T-helper 1 cell (primary cell): ENCODE results near the gene TMEM114.

ENCODE experiments used
- DNase-seq, 5 donors: peaks; one replicate each; pipeline ENCODE4 v3.0.0-alpha.2; 2012 to 2020

Gene TMEM114

DNA sequence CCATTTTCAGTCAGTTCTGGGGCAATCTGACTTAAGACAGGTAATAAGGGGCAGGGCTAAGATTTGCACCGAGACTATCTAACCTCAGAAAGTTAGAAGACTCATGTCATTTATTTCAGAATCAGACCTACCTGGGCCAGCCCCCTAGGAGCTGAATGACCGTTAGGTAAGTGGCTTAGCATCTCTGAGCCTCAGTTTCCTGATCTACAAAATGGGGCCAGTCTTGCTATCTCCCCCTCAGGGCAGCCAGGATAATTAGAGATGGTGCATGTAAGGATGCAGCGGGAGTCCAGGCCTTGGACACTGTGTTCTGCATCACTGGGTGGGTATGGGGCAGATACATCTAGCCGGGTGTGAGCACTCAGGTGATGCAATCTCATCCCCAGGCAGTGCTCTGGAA lies 20.8 kb upstream of the TMEM114 start:
- DNase-seq, result no peak

DNA sequence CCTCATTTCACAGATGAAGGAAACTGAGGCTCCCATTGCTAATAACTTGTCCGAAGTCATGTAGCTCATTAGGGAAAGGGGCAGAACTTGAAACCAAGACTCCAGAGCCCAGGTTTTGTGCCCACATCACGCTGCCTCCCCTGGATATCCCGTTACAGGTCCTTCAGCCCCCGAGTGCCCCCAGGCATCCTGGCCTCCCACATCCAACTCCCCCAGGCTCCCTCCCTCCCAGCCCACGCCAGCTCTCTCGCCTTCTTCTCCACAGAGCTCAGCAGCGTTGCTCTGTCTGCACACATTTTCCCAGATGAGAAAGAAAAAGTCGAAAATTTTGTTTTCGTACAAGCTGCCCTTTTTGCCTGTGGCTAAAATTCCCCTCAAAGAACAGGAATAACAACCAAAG lies 16.9 kb upstream of the TMEM114 start:
- no peak for DNase-seq

DNA sequence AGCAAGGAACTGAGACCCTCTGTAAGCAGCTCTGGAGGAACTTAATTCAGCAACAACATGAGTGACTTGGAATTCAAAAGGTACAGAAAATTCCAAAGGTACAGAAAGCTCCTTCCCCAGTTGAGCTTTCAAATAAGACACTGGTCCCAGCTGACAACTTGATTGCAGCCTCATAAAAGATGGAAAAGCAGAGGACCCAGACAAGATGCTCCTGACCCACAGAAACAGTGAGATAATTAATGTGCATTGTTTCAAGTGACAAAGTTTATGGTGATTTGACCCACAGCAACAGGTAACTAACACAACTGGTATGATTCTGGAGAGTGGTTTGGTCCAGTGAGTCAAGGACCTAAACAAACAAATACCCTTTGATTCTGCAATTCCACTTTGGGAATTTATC lies 15.2 kb upstream of the TMEM114 start:
- DNase-seq, result no peak

DNA sequence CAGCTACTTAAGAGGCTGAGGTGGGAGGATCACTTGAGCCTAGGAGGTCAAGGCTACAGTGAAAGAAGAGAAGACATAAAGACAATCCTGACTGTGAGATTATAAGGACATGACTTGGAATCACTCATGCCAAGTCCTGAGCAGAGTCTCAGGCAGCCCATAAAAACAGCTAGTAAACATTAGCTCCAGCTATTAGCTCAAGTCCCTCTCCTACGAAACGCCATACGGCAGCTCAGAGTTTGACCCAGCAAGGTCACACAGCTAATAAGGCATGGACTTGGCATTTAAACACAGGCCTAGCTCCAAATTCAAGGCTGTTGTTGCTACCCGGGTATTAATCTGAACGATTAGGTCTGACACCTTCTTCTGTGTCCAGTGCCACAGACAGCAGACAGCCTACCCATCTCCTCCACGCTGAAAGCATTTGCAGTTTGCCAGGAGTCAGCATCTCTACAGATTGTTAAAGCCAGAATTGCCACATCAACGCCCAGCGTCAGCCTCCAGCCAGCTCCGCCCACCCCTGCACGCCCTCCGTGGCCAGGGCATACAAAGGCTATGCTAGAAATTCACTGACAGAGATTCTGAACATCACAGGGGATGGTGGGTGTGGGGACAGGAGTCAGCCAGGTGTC lies 9.9 kb upstream of the TMEM114 start:
- DNase-seq, result no peak

DNA sequence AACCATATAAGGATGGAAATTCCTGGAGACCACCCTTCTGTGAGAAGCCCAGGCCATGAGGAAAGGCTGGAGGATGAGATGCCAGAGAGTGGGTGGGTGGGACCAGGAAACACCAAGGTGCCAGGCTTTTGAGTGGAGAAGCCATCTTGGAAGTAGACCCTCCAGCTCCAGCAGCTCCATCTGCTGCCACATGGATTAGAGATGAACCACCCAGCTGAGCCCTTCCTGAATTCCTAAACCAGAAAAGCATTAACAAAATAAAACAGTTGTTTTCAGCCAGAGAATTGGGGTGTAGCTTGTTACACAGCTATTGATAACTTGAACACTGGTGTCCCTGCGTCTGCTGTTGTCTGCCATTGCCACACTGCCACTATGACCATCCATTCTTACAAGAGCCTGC lies 6.3 kb upstream of the TMEM114 start:
- no peak for DNase-seq

DNA sequence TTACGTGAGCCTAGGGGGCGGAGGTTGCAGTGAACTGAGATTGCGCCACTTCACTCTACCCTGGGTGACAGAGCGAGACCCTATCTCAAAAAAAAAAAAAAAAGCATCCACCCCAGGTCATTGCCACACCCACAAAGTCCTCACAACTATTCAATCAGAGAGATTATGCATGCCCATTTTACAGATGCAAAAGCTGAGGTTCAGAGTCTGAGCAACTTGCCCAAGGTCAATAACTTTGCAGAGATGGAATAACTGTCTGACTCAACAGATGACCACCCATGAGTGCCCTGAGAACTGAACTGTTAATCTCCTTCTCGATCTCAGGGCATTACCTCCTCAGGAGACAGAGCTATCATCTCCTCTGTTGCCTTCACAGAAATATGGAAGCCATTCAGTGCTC lies 5.5 kb upstream of the TMEM114 start:
- DNase-seq, result no peak

DNA sequence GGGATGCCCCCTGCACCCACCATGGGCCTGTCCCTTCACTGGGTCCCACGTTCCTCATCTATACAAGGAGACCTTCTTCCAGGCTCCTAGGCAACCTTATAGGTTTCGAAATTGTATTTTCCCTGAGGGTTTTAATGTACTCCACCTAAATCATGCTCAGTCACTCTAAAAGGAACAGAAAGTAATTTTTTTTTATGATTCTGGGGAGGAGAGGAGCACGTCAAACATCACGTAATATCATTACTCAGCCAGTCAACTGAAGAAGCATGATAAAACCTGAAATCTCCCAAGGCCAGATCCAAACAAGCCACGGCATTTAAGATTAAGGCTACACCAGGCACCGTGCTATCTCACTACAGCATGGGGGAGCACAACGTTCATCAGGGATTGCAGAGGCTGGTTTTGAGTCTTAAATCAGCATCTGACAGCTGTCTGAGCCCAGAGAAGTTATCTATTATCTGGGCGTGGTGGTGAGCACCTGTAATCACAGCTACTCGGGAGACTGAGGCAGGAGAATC lies 3.9 kb upstream of the TMEM114 start:
- no peak for DNase-seq

DNA sequence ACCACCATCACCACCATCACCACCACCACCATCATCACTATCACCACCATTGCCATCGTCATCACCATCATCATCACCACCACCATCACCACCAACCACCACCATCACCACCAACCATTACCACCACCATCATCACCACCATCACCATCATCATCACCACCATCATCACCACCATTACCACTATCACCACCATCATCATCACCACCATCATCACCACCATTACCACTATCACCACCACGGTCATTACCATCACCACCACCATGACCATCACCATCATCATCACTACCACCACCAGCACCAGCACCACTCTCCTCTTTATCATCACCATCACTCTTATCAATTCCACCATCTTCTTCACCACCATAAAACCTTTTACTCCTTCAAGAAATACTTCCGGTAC lies 1.1 kb upstream of the TMEM114 start:
- no peak for DNase-seq

DNA sequence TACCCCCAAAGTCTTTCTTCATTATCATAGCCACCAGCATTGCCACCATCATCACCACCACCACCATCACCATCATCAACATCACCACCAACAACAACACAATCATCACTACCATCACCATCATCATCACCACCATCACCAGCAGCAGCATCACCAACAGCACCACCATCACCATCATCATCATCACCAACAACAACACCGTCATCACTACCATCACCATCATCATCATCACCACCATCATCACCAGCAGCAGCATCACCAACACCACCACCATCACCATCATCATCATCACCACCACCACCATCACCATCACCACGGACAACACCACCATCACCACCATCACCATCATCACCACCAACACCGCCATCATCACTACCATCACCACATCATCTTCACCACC lies 500 bp upstream of the TMEM114 start:
- DNase-seq, result no peak

DNA sequence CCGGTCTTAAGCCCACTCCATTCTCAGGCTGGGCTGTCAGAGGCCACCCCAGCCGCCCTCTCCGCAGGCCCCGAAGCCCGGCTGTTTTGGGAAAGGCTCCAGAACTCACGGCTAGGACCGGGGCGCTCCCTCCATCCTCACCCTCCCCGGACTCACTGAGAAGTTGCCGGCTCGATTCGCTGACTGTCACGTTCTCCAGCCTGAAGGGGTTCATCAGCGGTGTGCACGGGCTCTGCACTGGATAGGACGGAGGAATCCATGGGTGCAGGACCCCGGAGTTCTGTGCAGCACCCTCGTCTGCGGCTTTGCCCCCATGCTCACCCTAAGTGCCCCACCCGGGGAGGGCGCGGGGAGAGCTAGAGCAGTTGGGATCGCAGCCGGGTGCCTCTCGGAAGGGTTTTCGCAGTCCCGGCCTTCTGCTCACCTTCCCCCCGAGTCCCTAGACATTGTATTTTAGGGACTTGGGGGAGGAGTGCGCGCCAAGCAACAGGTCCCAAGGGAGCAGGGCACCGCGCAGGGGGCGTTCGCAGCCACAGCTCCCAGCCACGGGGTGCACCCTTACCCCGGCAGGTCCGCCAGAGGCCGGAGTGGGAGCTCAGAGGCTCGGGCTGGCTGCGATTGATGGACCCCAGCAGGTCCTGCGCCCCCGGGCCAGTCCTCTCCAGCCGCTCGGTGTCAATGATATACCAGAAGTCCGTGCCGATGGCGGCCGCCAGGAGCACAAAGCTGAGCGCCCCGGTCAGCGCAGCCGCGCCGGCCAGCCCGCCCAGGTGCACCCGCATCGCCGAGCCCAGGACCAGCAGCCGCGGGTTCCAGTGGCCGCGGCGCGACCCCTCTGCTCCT lies 1.0 kb downstream of the TMEM114 start:
- DNase-seq, result no peak

DNA sequence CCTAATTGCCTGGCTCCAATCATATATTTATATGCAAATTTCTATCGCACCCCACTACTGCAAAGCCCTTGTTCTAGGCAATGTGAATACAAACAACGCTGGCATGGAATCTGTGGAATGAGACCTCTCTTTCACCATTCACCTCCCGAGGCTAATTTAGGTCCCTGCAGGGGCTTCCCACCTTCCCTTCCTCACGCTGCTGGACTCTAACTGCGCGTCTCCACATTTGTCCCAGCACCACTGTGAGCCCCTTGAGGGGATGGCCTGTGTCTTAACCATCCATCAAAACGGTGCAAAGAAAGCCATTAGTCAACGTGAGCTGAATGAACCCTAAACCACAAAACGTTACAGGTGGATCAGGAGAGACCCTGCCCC lies 1.6 kb downstream of the TMEM114 start:
- DNase-seq, result no peak

DNA sequence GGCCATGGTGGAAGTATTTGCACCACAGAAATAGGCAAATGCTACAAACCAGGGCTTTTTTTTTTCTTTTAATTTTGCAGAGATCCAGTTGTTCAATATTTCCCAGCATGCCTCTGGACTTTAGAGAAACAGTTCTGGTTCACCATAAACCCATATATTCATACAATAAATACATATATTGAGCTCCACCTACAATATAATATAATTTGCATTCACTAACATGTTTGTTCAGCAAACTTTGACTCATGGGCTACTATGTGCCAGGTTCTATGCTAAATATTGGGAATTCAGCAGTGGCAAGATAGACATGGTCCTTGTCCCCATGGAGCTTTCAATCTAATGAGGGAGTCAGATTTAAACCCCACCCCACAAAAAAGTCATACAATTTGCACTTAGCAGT lies 3.2 kb downstream of the TMEM114 start:
- no peak for DNase-seq

DNA sequence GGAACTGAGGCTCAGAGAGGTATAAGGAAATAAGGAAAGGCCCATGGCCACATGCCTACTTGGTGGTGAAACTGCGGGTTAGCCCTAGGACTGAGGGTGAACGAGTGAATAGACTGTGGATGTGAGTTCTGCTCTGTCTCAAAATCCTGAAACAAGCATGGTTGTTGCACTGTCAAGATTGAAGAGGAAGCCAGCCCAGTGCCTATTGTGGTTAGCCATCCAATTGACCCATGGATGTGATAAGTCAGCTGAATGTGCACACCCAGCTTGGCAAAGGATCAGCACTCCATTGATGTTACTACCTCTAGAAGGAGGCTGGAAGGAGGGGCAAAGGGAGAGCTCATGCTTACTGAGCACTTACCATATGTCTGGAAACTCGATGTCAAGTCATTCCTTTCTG lies 4.5 kb downstream of the TMEM114 start:
- no peak for DNase-seq

DNA sequence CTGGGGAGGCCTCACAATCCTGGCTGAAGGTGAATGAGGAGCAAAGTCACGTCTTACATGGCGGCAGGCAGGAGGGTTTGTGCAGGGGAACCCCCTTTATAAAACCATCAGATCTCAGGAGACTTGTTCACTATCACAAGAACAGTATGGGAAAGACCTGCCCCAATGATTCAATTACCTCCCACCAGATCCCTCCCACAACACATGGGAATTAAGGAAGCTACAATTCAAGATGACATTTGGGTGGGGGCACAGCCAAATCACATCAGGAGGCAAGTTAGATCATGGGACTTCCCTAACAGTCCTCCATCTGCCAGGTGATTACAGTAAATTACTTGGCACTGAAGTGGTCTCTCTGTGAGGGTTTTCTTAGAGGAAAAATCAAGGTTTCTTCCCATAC lies 5.3 kb downstream of the TMEM114 start:
- no peak for DNase-seq

DNA sequence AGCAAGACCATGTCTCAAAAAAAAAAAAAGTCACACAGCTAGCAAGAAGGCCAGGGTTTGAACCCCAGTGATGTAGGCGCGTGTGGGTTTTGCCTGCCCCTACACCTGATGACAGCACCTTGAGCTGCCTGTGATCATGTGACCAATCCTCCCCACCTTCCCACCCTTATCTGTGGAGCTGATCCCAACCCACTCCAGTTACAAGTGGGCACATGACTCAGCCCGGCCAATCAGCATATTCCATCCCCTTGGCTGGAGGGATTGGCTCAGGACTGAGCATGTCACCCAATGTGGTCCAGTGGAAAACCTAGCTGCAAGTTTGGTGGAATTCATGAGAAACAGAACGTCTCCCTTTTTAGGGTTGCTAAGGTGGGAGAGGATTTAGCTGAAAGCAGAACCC lies 6.6 kb downstream of the TMEM114 start:
- no peak for DNase-seq

DNA sequence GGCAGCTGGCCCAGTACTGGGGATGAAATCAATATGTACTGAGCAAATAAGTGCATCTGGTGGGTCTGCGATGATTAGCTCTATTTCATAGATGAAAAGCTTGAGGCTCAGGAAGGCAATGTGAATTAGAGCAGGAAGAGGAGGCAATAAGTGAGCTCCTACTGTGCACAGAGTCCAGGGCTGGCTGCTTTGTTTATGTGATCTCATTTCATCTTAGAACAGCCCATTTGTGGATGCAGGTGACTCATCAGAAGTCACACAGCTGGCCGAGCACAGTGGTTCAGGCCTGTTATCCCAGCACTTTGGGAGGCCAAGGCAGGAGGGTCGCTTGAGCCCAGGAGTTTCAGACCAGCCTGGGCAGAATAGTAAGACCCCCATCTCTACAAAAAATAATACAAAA lies 7.1 kb downstream of the TMEM114 start:
- no peak for DNase-seq

DNA sequence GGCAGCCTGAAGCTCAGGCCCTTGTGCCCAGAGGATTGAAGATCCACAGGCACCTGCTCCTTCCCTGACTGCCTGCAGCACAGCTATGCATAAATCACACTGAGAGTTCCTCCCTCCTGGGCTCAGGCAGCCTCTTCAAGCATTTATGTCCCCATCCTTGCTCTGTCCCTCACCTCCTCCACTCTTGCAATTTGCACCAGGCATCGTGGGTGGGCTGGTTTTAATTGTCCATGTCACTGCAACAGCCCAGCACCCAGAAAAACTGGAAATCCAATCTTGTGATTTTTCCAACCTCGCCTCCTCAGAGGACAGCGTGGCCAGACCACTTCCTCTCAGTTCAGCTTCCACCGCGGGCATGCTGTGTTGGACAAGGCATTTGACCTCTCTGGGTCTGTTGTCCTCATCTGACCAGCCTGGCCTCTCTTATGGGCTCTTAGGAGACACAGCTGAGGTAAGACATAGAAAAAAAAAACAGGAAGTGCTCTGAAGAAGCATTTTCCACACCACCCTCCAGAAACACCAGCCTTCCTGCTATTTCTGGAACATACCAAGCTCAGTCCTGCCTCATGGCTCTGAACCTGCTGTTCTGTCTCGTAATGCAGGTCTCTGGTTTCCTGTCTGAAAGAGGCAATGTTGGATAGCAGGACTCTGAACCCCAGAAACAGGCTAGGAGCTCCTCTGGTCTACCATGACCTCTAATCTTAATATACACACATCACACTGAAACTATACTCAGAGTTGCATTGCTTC lies 8.3 kb downstream of the TMEM114 start:
- DNase-seq, result no peak

DNA sequence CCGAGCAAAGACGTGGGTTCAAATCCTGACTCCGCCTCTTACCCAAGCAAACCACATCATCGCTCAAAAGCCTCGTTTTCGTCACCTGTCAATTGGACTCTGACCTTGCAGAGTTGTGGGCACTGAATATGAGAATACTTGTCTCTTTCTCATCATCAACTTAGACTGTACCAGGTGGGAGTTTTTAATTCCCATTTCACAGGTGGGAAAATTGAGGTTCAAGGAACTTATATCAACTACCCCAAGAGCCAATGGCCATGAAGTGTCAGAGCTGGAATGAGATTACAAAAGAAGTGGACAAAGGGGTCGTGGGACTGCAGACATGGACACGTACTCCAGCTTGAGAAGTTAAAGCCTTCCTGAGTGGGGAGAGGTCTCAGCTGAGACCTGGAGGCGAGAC lies 10.8 kb downstream of the TMEM114 start:
- no peak for DNase-seq

DNA sequence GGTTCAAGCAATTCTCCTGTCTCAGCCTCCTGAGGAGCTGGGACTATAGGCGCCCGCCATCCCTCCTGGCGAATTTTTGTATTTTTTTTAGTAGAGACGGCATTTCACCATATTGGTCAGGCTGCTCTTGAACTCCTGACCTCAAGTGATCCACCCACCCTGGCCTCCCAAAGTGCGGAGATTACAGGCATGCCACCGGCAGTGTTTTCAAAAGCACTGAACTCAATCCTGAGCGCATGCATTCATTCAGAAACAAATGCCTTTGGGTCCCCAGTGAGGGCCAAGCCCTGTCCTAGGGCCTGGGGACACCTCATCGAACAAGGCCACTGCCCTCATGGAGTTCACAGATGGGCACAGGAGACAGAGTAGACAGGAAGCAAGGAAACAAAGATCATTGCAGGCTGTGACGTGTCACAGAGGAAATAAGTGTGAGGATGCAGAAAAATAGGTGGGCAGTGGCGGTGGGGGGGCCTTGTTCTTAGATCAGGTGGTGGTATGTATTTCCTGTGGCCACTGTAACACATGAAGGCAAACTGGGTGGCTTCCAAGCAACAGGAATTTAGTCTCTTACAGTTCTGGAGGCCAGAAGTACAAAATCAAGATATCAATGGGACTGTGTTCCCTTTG lies 12.5 kb downstream of the TMEM114 start:
- no peak for DNase-seq

DNA sequence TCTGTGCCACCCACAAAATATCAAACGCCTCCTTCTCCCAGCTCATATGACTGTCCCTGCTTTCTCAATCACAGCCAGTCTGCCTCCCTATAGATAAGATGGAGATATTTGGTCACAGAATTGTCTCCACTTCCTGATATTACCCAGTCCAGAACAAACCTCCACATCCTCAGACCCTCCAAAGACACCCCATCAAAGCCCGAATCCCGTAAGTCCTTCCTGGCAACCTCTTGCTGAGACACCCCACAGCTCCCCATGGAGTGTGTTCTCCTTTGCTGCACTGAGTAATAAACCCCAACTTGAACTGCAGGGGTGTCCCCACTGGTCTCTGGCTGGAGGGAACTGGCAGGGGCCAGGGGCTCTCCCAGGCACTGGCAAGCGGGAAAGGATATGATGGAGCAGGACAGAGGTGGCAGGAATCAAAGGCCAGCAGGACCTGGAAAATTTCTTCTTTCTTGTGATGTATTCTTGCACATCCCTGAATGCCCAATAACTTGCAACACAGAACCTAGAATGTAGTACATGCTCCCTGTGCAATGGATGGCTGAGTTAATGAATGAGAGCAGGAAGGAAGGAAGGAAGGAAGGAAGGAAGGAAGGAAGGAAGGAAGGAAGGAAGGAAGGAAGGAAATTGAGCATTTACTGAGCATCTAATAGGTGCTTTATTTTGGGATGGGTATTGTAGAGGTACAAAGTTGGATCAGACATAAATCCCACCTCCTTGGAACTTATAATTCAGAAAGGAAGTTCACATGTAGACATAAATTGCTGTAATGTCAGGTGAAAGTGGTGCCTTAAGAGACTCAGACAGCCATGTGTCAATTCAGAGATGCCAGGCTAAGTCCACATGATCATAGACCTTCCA lies 13.9 kb downstream of the TMEM114 start:
- no peak for DNase-seq

DNA sequence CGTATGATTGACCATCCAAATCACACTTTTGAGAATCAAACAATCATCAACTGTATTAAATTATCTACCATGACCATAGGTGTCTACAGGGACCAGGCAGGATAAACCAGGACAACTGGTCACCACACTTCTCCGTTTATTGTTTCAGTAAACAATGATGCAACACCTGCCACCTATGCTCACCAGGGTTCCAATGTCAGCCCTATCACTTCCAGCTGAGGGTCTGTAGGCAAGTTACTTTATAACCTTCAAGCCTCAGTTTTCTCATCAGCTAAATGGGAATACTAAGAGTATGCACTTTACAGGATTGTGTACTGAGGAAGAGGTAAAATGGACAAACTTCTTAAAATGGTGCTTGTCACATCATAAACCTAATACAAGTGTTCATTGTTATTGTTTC lies 14.9 kb downstream of the TMEM114 start:
- DNase-seq, result no peak
